Measurements from ENCODE around the gene RSPH1.
A peak's percentile ranks its signal among the peaks of the same experiment; 100 is the strongest.

The RSPH1 gene

DNA sequence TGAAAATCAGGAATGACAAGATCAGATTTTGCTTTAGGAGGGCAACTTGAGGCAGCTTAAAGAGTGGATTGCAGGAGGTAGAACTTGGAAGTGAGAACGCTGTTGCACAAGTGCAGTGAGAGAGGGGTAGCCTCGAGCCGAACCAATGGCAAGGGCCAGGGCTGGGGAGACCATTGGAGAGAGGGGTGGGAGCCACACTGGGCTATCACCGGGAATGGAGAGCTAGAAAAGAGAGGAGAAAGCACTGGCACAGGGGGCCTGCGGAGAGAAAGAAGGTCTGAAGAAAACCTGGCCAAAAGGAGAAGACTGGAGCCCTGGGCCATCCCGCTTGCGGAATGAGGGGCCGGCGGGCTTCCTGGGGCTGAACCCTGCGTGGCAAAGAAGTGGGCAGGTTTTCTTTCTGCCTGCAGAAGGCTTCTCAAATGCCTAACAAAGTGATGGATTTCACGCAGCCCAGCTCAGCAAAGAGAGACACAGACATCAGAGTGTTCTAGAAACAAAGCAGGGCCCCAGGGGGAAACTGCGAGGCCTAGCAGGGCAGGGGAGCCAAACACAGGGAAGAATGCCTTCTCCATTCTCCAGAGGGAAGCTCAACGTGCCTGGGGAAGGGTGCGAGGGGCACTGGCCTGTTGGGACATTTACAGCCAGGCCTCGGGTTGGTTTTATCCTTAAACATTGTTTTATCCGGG, 16.5 kb upstream of the RSPH1 start:
- no peak for DNase-seq

DNA sequence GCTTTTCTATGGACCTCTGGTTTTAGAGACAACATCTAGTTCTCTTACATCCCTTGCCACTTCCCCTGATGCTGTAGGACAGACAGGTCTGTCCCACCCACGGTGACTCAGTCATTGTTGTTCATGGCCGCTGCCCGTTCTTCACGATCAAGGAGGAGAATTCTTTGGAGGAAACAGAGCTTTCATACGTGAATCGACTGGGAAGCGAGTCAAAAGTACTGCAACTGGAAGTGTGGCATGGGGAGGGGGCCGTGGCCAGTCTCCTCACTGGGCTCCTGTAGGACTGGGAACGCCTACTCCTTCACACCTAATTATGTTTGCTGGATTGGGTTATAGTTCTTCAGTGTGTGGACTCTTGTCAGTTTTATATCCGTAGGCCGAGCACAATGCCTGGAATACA, 13.2 kb upstream of the RSPH1 start:
- no peak for DNase-seq

DNA sequence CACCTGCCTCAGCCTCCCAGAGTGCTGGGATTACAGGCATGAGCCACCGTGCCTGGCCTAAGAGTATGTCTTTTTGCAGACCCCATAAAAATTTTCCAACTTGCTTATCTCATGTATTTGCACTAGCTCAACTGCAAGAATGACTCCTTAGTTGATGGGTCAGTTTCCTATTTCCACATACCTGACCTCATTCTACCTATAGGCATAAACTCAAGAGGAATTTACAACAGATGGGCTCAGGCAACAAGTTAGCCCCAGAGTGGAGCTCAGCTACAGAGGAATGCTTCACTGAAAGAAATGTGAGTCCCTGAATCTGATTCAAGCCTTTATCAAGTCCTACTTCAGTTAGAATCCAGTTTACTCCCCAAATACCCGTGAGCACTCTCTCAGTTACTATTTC, 12.3 kb upstream of the RSPH1 start:
- no peak for DNase-seq

DNA sequence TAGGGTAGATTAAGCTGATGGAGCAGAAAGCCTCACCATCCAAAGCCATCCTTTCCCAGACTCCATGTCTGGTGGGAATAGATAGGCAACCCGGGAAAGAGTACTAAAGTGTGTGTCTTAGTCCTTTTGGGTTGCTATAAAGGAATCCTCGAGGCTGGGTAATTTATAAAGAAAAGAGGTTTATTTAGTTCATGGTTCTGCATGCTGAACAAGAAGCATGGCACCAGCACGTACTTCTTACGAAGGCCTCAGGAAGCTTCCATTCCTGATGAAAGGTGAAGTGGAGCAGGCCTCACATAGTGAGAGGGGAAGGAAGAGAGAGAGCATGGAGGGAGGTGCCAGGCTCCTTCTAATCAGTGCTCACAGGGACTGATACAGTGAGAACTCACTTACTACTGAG, 11.4 kb upstream of the RSPH1 start:
- DNase-seq, result no peak

DNA sequence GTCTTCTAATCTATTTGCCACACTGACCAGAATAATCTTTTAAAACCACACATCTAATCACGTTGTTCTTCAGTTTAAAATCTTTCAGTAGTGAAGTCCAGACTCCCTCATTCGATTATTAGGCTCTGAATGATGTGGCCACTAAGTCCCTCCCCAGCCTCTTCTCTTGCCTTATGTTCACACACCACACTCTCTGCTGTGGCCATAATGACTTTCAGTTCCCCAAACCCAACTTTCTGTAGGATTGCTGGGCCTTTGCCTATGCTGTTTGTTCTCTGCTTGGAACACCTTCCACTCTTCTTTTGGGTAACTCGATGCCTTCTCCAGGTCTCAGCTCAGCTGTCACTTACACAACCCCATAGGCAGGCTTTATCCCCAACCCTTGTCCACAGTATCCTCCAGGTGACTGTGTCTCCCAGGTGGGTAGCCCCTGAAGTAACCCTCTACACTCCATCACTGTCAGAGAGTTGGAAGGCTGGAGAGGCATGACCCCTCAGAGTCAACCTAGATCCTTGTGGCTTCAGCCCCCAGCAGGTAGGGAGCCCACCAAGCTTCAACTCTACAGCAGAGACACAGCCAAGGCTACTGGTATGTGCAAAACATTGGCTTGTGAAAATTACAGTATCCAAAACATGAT, 9.2 kb upstream of the RSPH1 start:
- DNase-seq, result no peak

DNA sequence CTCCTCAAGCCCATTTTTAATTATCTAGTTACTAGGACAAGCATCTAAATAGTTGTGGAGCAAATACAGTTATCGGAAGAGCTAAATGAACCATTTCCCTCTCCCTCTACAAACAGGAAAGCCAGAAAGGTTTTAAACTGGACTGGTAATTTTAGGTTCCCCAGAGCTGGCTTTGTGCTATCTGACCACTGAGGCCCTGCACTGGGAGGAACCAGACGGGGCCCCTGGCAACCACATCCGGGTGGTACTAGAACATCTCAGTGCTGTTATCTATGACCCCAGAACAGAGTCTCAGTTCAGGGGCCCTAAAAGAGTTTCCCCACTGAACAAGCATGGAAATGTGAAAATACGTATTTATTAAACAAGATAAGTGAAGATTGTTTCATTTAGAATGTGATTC, 7.7 kb upstream of the RSPH1 start:
- DNase-seq, result no peak

DNA sequence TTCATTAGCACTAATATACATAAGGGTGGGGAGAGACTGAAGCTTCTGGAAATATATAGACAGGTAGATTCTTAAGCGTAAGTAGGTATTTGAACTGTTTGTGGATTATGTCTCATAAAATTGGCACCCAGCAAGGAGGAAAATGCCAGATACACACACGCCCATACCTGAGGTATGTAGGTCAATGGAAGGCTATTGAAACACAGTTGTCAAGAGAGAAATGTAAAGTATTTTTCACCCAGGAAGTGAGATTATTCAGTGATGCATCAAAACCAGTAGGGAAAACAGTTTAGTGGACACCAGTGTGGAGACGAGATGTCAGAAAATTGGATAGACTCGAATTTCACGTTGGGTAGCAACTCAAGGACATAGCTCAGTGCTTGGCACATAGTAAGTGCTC, 4.7 kb upstream of the RSPH1 start:
- DNase-seq, result no peak

DNA sequence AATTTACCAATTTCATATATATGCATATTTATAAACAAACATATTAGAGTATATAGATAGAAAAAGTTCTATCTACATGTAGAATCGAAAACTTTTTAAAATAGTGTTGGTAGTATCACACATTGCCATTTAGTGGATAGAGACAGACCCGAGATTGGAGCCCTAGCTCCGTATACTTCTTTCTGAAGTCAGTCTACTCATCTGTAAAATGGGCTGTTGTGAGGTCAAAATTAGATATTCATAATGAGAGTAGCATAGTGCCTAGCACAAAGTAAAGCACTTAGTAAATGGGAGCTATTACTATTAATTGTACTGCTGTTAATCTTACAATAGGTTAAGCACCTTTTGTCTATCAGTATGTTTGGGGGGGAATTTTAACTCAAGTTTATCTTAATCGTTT, 4.2 kb upstream of the RSPH1 start:
- DNase-seq, result no peak

DNA sequence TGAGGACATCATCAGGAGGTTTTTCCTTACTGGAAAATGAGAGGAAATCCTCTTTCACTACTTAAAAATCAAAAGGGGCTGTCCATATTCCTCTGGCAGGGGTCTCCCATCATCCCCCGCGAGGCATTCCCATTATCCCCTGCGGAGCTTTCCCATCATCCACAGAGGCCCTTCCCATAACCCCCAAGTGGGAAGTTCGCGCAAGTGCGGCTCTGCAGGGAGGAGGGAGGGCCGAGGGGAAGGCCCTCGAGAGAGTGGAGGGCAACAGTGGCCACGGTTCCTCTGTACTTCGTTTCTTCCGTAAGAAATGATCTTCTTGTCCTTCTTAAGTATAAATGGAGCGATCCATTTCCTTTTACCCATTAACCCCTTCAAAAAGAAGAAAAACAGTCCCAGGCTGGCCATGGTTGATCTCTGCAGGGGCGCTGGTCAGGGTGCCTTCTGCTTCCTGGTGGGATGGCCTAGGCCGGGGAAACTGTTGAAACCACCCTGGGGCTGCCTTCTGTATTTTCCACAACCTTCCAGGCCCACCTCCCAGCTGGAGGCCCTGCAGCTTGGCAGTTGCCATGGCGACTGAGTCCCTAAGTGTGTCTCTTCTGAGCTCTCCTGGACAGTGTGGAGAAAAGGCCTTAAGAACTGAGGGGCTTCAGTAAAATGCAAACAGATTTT, 3.6 kb upstream of the RSPH1 start:
- DNase-seq, result no peak

DNA sequence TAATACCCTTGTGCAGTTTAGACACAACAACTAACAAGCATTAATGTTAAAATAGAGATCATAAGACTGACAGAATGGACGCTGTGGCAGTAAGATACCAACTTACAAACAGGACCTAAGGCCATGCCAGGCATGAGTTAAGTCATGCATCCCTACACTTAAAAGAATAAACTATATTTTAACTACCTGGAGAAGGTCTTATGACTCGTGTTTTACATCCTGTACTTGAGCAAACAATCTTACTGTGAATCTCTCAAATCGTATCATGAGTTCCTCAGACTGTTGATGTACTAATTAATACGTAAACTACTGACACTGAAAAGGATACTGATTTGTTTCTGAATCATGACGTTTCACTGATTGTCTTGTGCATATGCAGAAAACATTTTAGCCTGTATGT, 2.0 kb upstream of the RSPH1 start:
- no peak for DNase-seq

DNA sequence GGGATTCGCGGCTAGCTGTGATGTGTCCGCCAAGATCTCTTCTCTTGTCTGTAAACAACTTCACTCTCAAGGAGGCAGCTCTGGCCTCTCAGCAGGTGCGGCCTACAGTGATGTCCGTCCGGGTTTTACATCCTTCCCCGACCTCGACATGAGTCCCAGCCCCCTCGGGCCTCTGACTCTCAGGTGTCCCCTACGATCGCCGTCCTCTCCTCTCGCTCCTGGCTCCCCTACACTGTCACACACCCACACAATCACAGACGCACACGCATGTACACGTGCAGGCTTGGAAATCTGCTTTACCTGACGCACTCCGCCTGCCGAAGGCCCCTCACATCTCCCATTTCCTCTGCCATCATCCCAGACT, 797 bp upstream of the RSPH1 start:
- DNase-seq, result no peak

DNA sequence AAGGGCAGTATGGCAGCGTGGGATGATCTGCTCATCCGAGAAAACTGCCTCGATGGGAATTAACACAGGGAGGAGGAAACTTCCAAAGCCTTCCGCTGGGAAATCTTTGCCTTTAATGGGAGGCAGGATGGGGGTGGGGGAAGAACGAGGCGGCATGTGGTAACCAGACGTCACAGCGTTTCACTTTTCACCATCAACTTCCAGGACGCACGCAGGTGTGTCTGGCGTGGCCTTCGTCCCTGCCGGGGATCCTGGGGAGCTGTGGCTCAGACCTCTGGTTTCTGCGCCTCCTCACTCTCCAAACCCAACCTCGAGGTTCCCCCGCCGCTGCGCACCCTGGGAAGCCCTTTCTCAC, 282 bp downstream of the RSPH1 start:
- peak; percentile 67 for DNase-seq

DNA sequence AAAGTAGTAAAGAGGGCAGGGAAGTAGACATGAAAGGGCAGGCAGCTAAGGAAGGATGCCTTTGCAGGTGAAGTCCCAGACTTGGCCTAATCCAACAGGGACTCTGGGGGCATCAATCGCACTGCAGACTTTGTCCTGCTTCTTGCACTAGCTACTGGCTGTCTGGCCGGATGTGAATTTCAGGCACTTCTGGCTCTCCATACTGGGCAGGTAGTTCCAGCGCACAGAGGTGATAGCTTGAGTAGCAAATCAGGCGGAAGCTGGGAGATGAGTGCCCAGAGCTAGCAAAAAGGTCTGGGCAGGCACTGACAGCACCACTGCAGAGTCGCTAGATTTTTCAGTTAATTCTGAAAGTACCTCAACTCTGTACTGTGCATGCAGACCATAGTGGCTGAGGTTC, 997 bp downstream of the RSPH1 start:
- DNase-seq, result no peak

DNA sequence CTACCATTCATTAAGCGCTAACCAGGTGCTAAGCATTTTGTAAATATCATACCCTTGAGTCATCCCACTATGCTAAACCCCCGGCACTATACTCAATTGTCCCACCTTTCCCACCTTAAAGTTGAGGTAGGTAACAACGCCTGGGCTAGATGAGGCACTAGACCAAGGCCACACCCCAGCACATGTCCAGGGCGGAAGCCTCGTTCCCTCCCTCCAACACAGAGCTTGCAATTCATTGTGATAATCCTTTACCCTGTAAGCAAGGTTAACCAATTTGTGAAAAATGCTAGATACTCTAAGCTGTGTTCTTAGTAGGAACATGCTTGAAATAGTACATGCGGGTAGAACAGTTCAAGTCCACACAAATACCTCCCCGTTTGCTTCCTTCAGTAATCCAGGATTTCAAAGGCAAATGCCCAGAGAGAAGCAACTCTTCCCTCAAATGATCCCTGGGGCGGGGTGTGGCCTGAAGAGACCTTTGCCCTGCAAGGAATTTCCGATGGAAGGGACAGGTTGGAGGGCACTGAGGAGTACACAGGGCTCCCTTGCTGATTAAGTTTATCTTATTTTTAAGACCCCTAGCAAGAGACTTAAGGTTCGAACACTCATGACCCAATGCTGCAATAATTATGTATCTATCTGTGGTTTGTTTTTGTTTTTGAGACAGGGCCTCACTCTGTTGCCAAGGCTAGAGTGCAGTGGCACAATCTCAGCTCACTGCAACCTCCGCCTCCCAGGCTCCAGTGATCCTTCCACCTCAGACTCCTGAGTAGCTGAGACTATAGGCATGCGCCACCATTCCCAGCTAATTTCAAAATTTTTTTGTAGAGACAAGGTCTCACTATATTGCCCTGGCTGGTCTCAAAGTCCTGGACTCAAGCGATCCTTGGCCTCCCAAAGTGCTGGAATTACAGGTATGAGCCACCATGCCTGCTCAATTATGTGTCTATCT, 2.6 kb downstream of the RSPH1 start:
- DNase-seq, result no peak

DNA sequence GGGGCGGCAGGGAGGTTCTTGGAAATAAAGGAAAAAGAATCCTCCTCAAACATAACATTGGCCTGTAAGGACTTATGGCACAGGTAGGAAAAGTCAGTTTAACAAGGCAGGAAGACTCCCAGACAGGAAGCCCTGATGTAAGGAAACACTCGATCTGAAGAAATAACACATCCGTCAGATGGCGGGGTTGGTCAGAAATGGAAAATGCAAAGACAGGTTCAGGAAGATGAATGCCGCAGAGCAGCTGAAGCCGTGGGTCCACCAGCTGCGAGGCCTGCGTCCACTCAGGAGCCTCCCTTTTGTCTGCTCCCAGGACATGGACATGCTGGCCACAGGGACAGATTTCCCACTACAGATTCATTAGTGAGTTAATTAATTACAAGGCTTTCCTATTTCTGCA, 3.8 kb downstream of the RSPH1 start:
- DNase-seq, result no peak

DNA sequence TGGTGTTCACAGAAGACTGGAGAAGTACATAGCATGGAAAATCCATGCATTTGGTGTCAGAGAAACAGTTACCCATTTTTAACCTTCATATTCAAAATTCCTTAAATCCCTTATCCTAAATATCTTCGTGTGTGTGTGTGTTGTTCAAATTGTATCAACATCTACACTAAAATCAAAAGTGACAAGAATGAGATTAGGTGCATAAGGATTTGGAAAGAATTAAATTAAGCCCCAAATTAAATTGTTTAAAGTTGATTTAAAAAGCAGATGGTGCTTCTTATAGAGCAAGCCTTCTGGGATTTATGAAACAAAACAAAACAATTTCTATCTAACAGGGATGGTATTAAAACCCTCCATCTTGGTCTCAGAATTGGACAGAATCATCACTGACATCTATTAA, 4.7 kb downstream of the RSPH1 start:
- no peak for DNase-seq

DNA sequence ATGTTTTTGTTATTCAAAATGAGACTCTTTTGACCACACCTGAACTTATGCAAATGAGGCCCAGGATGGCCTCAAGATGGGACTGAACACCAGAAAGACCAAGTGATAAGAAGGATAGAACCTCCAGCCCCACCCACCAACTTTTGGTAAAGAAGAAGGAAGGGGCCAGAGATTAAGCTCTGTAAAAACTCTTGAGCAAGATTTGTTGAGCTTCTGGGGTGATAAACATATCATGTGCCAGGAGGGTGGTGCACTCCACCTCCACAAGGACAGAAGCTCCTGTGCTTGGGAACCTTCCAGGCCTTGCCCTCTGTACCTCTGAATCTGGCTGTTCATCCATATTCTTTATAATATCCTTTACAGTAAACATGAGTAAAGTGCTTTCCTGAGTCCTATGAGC, 5.3 kb downstream of the RSPH1 start:
- no peak for DNase-seq

DNA sequence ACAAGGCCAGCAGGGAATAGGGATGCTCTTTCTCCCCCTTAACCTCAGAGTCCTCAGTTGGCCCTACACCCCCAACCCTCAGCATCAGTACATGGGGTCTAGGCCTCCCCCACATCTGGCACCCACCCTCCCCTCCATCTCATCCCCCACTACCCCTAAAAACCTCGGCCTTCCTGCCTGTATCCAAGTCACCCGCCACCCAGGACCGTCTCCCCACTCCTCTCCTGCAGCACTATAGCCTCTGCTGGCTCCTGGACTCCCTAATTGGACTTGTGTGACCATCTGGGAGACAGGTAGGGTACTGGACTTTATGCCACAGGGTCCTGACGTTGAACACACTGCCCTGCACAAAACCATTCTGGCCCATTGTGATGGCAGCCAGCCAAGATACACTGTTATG, 6.0 kb downstream of the RSPH1 start:
- no peak for DNase-seq

DNA sequence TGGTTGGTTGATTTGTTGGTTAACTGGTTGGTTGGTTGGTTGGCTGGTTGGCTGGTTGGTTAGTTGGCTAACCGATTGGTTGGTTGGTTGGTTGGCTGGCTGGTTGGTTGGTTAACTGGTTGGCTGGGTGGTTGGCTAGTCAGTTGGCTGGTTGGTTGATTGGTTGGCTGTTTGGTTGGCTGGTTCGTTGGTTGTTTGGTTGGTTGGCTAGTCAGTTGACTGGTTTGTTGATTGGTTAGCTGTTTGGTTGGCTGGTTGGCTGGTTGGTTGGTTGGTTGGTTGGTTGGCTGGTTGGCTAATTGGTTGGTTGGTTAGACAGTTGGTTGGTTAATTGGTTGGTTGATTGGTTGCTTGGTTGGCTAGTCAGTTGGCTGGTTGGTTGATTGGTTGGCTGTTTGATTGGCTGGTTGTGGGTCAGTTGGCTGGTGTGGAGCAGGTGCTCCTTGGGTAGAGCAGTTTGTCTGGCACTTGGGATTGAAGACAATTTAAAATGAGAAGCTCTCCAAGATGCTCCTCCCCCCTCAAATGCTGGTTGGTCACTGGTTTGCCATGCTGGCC, 6.9 kb downstream of the RSPH1 start:
- no peak for DNase-seq

DNA sequence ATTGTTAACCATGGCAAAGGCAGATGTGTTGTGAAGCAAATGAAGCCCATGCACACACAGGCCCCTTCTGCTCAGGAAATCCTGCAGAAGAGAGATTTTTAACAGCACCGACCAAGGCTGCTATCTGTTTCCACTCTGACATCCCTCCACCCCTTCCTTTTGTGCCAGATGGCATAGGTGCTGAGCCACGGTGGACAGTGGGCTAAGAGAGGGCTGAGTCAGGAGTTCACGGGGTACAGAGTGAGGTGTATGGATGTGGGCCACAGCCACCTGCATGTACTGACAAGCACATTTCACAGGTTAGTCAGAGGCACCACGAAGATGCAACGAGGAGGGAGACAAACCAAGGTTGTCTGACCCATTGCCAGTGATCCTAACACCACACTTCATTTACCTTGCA, 9.5 kb downstream of the RSPH1 start:
- no peak for DNase-seq

DNA sequence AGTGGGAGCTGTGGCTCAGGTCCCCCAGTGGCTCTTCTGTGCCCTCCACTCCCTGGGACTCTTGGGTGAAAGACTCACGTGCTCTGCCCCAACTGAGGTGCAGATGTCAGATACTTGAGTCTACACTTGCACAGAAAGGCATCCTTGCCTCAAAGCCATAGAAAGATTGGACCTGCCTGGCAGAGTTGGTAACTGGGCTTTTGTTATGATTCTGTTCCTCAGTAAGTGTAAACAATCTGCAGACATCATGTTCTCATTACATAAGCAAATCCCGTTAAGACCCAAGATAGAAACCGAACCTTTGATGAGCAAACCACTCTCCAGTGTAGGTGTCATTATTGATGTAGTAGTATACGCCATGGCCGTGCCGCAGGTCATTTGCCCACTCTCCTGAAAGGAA, 10.0 kb downstream of the RSPH1 start:
- DNase-seq, result no peak

DNA sequence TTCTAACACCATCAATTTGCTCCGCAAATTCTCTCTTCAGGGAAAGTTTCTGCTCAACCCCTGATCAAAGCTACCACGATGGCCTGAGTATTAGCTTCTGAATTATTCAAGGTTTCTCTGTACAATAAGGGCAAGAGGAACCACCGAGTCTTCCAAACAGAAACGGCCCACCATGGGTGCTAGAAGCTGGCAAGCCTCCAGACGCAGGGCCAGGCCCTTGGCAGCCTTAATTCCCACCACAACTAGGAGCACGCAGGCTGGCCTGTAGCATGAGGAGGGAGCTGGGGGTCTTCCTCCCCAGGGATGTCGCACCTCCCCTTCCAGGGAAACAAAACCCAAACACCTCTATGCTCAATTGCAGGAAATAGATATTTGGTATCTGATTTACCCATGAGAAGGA, 11.1 kb downstream of the RSPH1 start:
- DNase-seq, result no peak

DNA sequence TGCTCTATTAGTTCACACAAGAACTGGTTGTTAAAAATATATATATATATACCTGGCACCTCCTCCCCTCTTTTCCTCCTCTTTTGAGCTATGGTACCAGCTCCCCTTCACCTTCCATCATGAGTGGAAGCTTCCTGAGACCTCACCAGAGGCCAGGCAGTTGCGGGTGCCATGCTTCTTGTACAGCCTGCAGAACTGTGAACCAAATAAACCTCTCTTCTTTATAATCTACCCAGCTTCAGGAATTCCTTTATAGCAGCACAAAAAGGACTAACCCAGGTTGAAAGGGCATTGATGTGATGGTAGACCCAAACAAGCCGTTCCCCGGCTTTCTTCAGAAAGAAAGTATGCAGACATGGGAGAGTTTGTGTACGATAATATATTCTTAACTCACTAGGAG, 14.9 kb downstream of the RSPH1 start:
- DNase-seq, result no peak

Data from NCI-H510A treated with DMSO at 0.1 percent for 48 hours (cell line).